ENCODE results near the gene SLC25A42. TPM values are rescaled to one million over a fixed set of nuclear protein-coding genes. Genes with fewer than 3 reads are reported as not detected.

Gene SLC25A42
- total RNA-seq, 1 experiment from 2014 or later, result 8.0 TPM

DNA sequence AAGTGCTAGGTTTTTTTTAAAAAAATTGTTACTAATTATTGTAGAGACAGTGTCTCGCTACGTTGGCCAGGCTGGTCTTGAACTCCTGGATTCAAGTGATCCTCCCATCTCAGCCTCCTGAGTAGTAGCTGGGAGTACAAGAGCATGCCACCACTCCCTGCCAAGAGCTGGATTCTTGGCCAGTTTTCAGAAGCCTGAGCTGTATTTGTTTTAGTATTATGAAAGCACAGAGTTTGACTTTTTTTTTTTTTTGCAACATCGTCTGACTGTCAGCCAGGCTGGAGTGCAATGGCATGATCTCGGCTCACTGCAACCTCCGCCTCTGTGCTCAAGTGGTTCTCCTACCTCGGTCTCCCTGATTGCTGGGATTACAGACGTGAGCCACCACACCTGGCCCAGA, 23.4 kb upstream of the SLC25A42 start:
- BruUV-seq (replicated peaks), result no TSS peak

DNA sequence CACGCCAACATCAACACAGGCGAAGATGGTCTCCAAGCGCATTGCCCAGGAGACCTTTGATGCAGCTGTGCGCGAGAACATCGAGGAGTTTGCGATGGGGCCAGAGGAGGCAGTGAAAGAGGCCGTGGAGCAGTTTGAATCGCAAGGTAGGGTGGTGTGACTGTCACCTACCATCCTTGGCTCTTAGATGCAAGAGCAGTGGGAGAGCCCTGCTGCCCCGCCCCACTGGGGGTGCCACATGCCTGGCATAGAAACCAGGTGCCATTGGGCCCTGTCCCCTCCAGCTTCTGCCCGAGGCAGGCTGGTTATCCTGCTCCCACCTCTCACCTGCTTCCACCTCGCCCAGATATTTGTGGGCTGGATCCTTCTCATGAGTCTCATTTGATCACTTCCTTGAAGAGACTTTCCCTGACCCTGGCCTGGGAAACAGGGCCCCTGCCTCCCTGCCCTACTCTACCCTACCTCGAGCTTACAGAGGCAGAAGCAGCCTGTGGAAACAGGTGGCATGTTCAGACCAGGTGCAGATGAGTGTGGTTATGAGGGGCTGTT, 21.0 kb upstream of the SLC25A42 start:
- Histone ChIP-seq H3K27me3 (ENCODE audit: low read length) (no peaks in the 10 kb centered on the region), H3K36me3 (ENCODE audit: low read depth, low read length) (peaks cover 35% of the 10 kb centered on the region), H3K4me2 (ENCODE audit: low read length) (no peak overlapping the region), H4K20me1 (ENCODE audit: low read length) (no peaks in the 10 kb centered on the region), H3K4me3 (ENCODE audit: low read length) (no peak overlapping the region), H3F3A (ENCODE audit: low read length, unreplicated experiment) (no peaks in the 10 kb centered on the region), H3K9me3 (ENCODE audit: low read length) (no peaks in the 10 kb centered on the region), H3K27ac (ENCODE audit: low read length) (no peak overlapping the region), H3K9me2 (replicated peaks; ENCODE audit: low read length) (no peaks in the 10 kb centered on the region), H3K79me2 (ENCODE audit: low read length) (peaks cover 48% of the 10 kb centered on the region), H2AFZ (ENCODE audit: low read length) (no peak overlapping the region), H3K4me1 (ENCODE audit: insufficient read depth, low read length) (no peaks in the 10 kb centered on the region), H3K9ac (ENCODE audit: low read length) (no peak overlapping the region)
- DNase-seq, result no peak
- POLR2A ChIA-PET (ENCODE audit: unreplicated experiment), result no interaction called here
- BruUV-seq (replicated peaks), result no TSS peak
- intact Hi-C loops (cut with micrococcal nuclease), result no loop called here
- CTCF ChIA-PET, result no interaction called here
- TF ChIP-seq CTCF (conservative IDR thresholded peaks at IDR 0.05; ENCODE audit: low read depth, low read length) (no peak), EZH2 (IDR thresholded peaks at IDR 0.05; ENCODE audit: low read length, unreplicated experiment) (no peak), EZH2phosphoT487 (IDR thresholded peaks at IDR 0.05; ENCODE audit: borderline replicate concordance, low read length) (no peak)
- no peak for ATAC-seq

More for the DNA sequence above, 23.4 kb upstream of the SLC25A42 start:
- ATAC-seq, result peak; percentile 74
- Histone ChIP-seq H3K9me3 (ENCODE audit: low read length) (no peaks in the 10 kb centered on the region), H3F3A (ENCODE audit: low read length, unreplicated experiment) (no peaks in the 10 kb centered on the region), H3K27me3 (ENCODE audit: low read length) (no peaks in the 10 kb centered on the region), H3K4me3 (ENCODE audit: low read length) (no peak overlapping the region), H3K36me3 (ENCODE audit: low read depth, low read length) (peaks cover 35% of the 10 kb centered on the region), H4K20me1 (ENCODE audit: low read length) (no peaks in the 10 kb centered on the region), H3K4me1 (ENCODE audit: insufficient read depth, low read length) (peaks cover 5% of the 10 kb centered on the region), H3K9me2 (replicated peaks; ENCODE audit: low read length) (no peaks in the 10 kb centered on the region), H3K79me2 (ENCODE audit: low read length) (peaks cover 72% of the 10 kb centered on the region), H3K27ac (ENCODE audit: low read length) (no peak overlapping the region), H3K4me2 (ENCODE audit: low read length) (no peak overlapping the region), H2AFZ (ENCODE audit: low read length) (no peak overlapping the region), H3K9ac (ENCODE audit: low read length) (no peak overlapping the region)
- ChIA-PET POLR2A (ENCODE audit: unreplicated experiment) (no interaction called here), CTCF (interaction anchor here (0.6 kb wide), 1 partner anchor 339 kb away, joined by 3 read pairs; no protein-coding TSS in a partner anchor)
- peak; percentile 63 for DNase-seq
- TF ChIP-seq EZH2 (IDR thresholded peaks at IDR 0.05; ENCODE audit: low read length, unreplicated experiment) (no peak), CTCF (conservative IDR thresholded peaks at IDR 0.05; ENCODE audit: low read depth, low read length) (no peak), EZH2phosphoT487 (IDR thresholded peaks at IDR 0.05; ENCODE audit: borderline replicate concordance, low read length) (no peak)
- intact Hi-C loops (cut with micrococcal nuclease), result no loop called here

DNA sequence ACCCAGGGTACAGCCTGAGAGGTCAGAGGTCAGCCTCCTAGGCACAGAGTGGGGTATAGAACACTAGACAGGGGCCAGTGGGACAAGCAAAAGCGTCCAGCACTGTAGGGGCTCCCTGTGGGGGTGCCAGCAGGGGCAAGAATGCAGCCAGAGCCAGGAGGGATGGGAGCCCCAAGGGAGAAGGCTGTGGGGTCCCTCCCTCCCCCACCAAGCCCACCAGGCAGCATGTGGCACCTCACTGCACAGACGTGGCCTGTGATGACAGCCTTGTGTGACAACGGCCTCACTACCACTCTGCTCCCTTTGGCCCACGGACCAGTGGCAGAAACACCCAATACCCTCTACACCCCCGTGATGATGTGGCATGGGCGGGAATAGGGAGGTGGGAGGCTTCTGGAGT, 20.3 kb upstream of the SLC25A42 start:
- POLR2A ChIA-PET (ENCODE audit: unreplicated experiment), result no interaction called here
- Histone ChIP-seq H4K20me1 (ENCODE audit: low read length) (no peaks in the 10 kb centered on the region), H3K4me3 (ENCODE audit: low read length) (no peak overlapping the region), H3F3A (ENCODE audit: low read length, unreplicated experiment) (no peaks in the 10 kb centered on the region), H3K79me2 (ENCODE audit: low read length) (peaks cover 42% of the 10 kb centered on the region), H3K4me2 (ENCODE audit: low read length) (no peak overlapping the region), H3K27ac (ENCODE audit: low read length) (no peak overlapping the region), H3K36me3 (ENCODE audit: low read depth, low read length) (peaks cover 35% of the 10 kb centered on the region), H2AFZ (ENCODE audit: low read length) (no peak overlapping the region), H3K4me1 (ENCODE audit: insufficient read depth, low read length) (no peaks in the 10 kb centered on the region), H3K27me3 (ENCODE audit: low read length) (no peaks in the 10 kb centered on the region), H3K9me2 (replicated peaks; ENCODE audit: low read length) (no peaks in the 10 kb centered on the region), H3K9ac (ENCODE audit: low read length) (no peak overlapping the region), H3K9me3 (ENCODE audit: low read length) (no peaks in the 10 kb centered on the region)
- CTCF ChIA-PET, result no interaction called here
- DNase-seq (no peak), ATAC-seq (no peak)
- intact Hi-C loops (cut with micrococcal nuclease), result no loop called here
- TF ChIP-seq EZH2 (IDR thresholded peaks at IDR 0.05; ENCODE audit: low read length, unreplicated experiment), result no peak
- TF ChIP-seq EZH2phosphoT487 (IDR thresholded peaks at IDR 0.05; ENCODE audit: borderline replicate concordance, low read length), result no peak
- TF ChIP-seq CTCF (conservative IDR thresholded peaks at IDR 0.05; ENCODE audit: low read depth, low read length), result no peak
- no TSS peak for BruUV-seq (replicated peaks)
